ENCODE data around the gene MICAL2.

MICAL2 gene

GRCh38 chr11:12232817-12233601 lies 122.6 kb downstream of the MICAL2 start:
- peak; percentile 69 for DNase-seq (ENCODE audit: low read depth)

DNA sequence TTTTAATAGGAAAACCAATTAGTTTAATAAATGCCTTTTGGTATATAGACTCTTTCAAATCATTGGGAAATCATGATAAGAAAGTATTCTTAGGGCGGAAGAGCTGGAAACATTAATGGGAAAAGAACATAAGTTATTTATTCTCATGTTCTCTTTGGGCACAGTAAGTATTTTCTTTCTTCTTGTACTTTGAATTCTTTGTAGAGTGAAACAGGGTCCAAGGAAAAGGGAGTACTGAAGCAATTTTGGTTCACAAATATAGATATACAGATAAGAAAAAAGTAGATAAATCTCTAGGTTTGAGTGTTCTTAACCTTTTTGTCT lies 123.2 kb downstream of the MICAL2 start:
- DNase-seq (ENCODE audit: low read depth): no peak

DNA sequence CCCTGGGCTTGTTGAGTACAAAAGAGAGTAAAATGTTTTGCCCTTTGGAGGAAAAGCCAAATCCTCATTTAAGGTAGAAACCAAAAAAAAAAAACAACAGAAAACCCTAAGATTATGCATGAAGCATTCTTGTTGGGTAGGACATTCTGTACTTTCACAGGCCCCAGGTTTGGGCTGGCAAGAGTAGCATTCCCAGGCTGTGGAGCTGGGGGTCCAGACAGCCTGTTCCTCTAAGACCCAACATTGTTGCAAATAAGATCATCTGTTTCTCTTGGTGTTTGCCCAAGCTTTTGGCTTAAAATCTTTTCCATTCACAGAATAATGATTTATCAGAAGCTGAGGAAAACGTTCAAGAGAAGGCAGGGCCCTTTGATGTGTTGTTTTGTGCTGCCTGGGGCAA lies 123.8 kb downstream of the MICAL2 start:
- DNase-seq (ENCODE audit: low read depth): no peak

DNA sequence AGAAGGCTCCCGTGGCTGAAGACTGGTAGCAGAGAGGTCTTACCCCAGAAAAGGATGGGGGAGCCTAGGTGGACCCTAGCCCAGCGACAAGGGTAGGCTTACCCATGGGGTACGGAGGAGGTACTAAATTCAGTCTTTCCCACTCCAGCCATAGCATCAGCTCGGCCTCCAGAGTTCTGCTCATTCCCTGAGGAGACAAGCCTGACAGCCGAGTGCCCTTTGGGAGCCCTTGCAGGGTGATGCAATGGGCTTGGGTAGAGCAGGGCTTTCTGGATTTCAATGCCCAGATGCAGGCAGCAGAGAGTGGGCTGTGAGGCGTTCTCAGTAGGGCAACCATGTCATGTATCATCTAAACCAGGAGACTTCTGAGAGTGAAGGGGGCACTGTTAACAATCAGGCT lies 124.7 kb downstream of the MICAL2 start:
- no peak for DNase-seq (ENCODE audit: low read depth)

GRCh38 chr11:12235553-12235946 lies 125.2 kb downstream of the MICAL2 start:
- DNase-seq (ENCODE audit: low read depth): no peak

- DNase-seq (ENCODE audit: low read depth): peak; percentile 85
Measured at GRCh38 chr11:12235947-12236743, 125.8 kb downstream of the MICAL2 start.

- no peak for DNase-seq (ENCODE audit: low read depth)
Measured at GRCh38 chr11:12236744-12237101, 126.3 kb downstream of the MICAL2 start.

GRCh38 chr11:12237381-12237784 lies 127.0 kb downstream of the MICAL2 start:
- no peak for DNase-seq (ENCODE audit: low read depth)

GRCh38 chr11:12238420-12238819 lies 128.0 kb downstream of the MICAL2 start:
- DNase-seq (ENCODE audit: low read depth): no peak

- no peak for DNase-seq (ENCODE audit: low read depth)
Measured at GRCh38 chr11:12239396-12239795, 129.0 kb downstream of the MICAL2 start.

- no peak for DNase-seq (ENCODE audit: low read depth)
Measured at GRCh38 chr11:12239804-12240371, 129.5 kb downstream of the MICAL2 start.

DNA sequence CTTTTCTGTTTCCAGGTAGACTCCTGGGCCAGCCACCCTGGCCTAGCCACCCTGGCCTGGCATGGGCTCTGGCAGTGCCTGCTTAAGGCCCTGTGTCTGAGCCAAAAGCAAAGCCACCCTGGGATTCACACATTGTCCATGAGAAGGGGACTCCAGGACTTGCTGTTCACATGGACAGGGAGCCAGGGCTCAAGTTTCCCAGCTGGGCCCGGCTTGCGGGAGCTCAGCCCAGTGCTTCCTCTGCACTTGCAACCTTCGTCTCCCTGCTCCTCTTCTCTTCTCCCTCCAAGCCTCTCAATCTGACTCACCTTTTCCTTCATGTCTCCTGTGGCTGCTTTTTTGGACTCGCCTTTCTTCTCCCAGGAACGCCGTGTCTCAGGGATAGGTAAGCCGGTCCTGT lies 130.3 kb downstream of the MICAL2 start:
- DNase-seq (ENCODE audit: low read depth): no peak

GRCh38 chr11:12241401-12241800 lies 131.0 kb downstream of the MICAL2 start:
- DNase-seq (ENCODE audit: low read depth): no peak

DNA sequence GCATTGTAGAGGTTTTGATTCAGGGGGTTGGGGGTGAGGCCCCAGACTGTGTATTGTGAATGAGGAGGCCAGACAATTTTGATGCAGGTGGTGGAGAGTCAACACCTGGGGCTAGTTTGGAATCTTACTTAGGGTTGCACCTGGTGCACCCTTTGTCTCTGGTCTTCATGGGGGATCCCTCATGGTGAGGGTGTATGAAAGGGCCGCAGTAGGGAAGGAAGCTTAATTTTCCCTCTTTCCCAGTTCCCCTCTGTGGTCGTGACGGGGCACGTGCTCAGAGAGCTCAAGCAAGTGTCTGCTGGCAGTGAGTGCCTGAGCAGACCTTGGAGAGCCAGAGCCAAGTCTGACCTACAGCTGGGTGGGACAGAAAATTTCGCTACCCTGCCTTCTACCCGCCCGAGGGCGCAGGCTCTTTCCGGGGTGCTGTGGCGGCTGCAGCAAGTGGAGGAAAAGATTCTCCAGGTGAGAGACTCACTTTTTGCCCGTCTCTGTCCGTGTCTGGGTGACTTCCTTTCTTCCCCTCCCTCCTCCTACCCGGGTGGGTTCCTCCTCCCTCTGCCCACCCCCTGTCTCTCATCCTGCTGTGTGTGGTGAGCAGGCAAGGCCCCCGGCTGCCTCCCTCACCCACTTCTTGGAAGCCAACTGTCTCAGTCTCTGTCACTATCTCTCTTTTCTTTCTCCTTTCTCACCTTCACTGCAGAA lies 131.7 kb downstream of the MICAL2 start:
- DNase-seq (ENCODE audit: low read depth): no peak

DNA sequence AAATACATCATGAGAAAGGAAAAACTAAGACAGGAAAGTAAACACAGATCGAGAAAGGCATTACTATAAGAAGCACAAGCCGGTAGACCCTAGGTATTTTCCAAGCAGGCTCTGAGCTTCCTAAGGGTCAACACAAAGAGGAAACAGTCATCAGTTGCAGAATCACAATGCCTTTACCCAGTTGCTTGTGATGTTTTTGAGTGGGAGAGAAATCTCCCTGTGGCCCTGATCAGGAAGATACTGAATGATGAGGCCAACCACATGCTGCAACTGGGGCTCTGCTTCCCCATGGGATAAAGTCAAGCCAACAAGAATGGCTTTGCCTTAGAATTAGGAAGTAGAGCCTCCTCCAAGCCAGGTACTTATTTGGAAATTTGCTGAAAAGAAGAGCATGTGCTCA lies 132.6 kb downstream of the MICAL2 start:
- no peak for DNase-seq (ENCODE audit: low read depth)

- no peak for DNase-seq (ENCODE audit: low read depth)
Measured at GRCh38 chr11:12243486-12243885, 133.1 kb downstream of the MICAL2 start.

DNA sequence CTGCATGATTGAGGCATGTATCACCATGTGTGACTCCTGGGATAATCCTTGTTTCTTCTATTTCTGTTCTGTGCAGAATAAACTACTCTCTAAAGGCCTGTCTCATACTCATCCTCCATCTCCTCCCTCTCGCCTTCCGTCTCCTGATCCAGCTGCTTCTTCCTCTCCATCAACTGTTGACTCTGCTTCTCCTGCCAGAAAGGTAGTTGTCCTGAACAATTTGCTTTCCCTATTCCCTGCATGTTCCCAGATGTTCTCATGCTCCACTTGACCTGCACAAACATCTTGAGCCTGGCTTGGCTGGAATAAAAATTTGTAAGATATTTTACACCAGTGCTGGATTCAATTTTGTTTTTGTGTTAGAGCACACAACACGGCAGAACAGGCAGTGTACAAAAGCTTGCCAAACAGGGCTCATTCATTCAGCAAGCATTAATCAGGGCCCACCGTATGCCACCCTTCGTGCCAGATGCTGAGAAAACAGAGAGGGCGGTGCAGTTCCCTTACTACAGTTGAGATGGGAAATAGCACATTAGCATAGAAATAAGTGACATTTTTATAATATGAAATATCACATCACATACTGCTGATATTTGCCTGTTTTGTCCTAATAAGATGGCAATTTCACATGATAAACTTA lies 133.6 kb downstream of the MICAL2 start:
- DNase-seq (ENCODE audit: low read depth): no peak

DNA sequence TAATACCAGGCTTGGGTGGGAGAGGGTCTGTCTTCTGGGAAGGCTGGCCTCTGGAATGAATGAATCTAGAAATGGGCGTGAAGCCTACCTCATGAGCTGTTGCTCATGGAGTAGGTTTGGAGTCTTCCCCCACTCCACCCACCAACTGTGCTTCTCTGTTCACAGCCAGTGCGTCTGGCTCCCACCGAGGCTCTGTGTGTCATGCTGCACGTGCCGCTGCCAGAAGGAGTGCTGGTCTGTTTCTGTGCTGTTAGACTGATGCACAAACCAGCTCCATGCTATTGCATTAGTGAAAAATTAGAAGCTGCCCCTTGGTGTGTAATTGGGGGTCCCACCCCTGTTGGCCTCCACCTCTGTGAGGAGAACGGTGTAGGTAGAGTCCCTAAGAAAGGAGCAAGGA lies 134.7 kb downstream of the MICAL2 start:
- no peak for DNase-seq (ENCODE audit: low read depth)

- no peak for DNase-seq (ENCODE audit: low read depth)
Measured at GRCh38 chr11:12245549-12246016, 135.2 kb downstream of the MICAL2 start.

- DNase-seq (ENCODE audit: low read depth): no peak
Measured at GRCh38 chr11:12246147-12246546, 135.8 kb downstream of the MICAL2 start.

- DNase-seq (ENCODE audit: low read depth): no peak
Measured at GRCh38 chr11:12246989-12247388, 136.6 kb downstream of the MICAL2 start.
